Measurements from ENCODE around the gene SRD5A3.

- peak; percentile 15 for TF ChIP-seq PCBP1 (IDR thresholded peaks at IDR 0.05; ENCODE audit: low read depth, low read length, poor library complexity, severe bottlenecking)
- no peak for TF ChIP-seq MXI1 (IDR thresholded peaks at IDR 0.05; ENCODE audit: low read depth, low read length)
- TF ChIP-seq CTCF (IDR thresholded peaks at IDR 0.05 in 2 of 3, conservative IDR thresholded peaks at IDR 0.05 in 1 of 3; ENCODE audit: insufficient read depth in 2 of 3, low read depth in 1 of 3, low read length in 3 of 3), result 0 out of 6 replicates have a peak, but pooled peaks of 1 of the 3 experiments have one; percentile 4
- no peak for TF ChIP-seq THRAP3 (IDR thresholded peaks at IDR 0.05; ENCODE audit: borderline replicate concordance)
- TF ChIP-seq KAT2B (IDR thresholded peaks at IDR 0.05; ENCODE audit: low read depth, low read length), result no peak
- TF ChIP-seq ZBTB33 (CRISPR knock-in tag; IDR thresholded peaks at IDR 0.05), result no peak
- TF ChIP-seq KDM1A (IDR thresholded peaks at IDR 0.05), result no peak
- TF ChIP-seq BMI1 (IDR thresholded peaks at IDR 0.05; ENCODE audit: low read length), result no peak
- no peak for TF ChIP-seq RAD21 (CRISPR knock-in tag; conservative IDR thresholded peaks at IDR 0.05 in 1 of 2, IDR thresholded peaks at IDR 0.05 in 1 of 2)
- no peak for TF ChIP-seq BRCA1 (IDR thresholded peaks at IDR 0.05)
- no peak for TF ChIP-seq BRCA1 (CRISPR knock-in tag; IDR thresholded peaks at IDR 0.05)
These were observed 49.7 kb downstream of the SRD5A3 start, which contains the start of gene TMEM165 for GRCh38 chr4:55395529-55396307.
